ENCODE measurements around the gene CBFA2T2. TPM values are rescaled to one million over a fixed set of nuclear protein-coding genes. Genes with fewer than 3 reads are reported as not detected.
"Not testable (repeated sequence)": the region's sequence is repeated elsewhere in the genome, so short reads cannot be mapped to it uniquely, and the experiment has no call there.

The CBFA2T2 gene
- total RNA-seq, 1 experiment from 2014 or later: 7.5 TPM

GRCh38 chr20:33561053-33561452 lies 71.2 kb downstream of the CBFA2T2 start:
- H3K27me3 ChIP-seq (ENCODE audit: control insufficient read depth, insufficient read depth, low read length); H3K36me3 ChIP-seq (replicated peaks; ENCODE audit: control insufficient read depth, insufficient read depth, low read length); DNase-seq: not testable (repeated sequence)

GRCh38 chr20:33561692-33562601 lies 72.1 kb downstream of the CBFA2T2 start:
- Histone ChIP-seq H3K27me3 (ENCODE audit: control insufficient read depth, insufficient read depth, low read length) (no peaks in the 10 kb centered on the region; the same call in 1 of the 2 replicates), H3K36me3 (replicated peaks; ENCODE audit: control insufficient read depth, insufficient read depth, low read length) (no peaks in the 10 kb centered on the region), H3K4me3 (ENCODE audit: insufficient read depth, low read depth, low read length) (no peak overlapping the region)
- peak; percentile 12 for DNase-seq

More at GRCh38 chr20:33561053-33561452, 71.2 kb downstream of the CBFA2T2 start:
- not testable (repeated sequence) for H3K4me3 ChIP-seq (ENCODE audit: insufficient read depth, low read depth, low read length)

- Histone ChIP-seq H3K27me3 (ENCODE audit: control insufficient read depth, insufficient read depth, low read length) (no peaks in the 10 kb centered on the region; the same call in 1 of the 2 replicates), H3K4me3 (ENCODE audit: insufficient read depth, low read depth, low read length) (no peak overlapping the region), H3K36me3 (replicated peaks; ENCODE audit: control insufficient read depth, insufficient read depth, low read length) (no peaks in the 10 kb centered on the region)
- DNase-seq: no peak
Measured at GRCh38 chr20:33563788-33564187, 73.9 kb downstream of the CBFA2T2 start.

- Histone ChIP-seq H3K36me3 (replicated peaks; ENCODE audit: control insufficient read depth, insufficient read depth, low read length) (no peaks in the 10 kb centered on the region), H3K27me3 (ENCODE audit: control insufficient read depth, insufficient read depth, low read length) (no peaks in the 10 kb centered on the region; the same call in 1 of the 2 replicates), H3K4me3 (ENCODE audit: insufficient read depth, low read depth, low read length) (no peak overlapping the region)
- no peak for DNase-seq
Measured at GRCh38 chr20:33566781-33567603, 77.1 kb downstream of the CBFA2T2 start.

GRCh38 chr20:33567949-33568348 lies 78.1 kb downstream of the CBFA2T2 start:
- no peak for DNase-seq
- Histone ChIP-seq H3K27me3 (ENCODE audit: control insufficient read depth, insufficient read depth, low read length) (no peaks in the 10 kb centered on the region; the same call in 1 of the 2 replicates), H3K4me3 (ENCODE audit: insufficient read depth, low read depth, low read length) (no peak overlapping the region), H3K36me3 (replicated peaks; ENCODE audit: control insufficient read depth, insufficient read depth, low read length) (no peaks in the 10 kb centered on the region)

- no peaks in the 10 kb centered on the region; the same call in 1 of the 2 replicates for H3K27me3 ChIP-seq (ENCODE audit: control insufficient read depth, insufficient read depth, low read length)
- H3K36me3 ChIP-seq (replicated peaks; ENCODE audit: control insufficient read depth, insufficient read depth, low read length): no peaks in the 10 kb centered on the region
- H3K4me3 ChIP-seq (ENCODE audit: insufficient read depth, low read depth, low read length): no peak overlapping the region
- peak; percentile 76 for DNase-seq
Measured at GRCh38 chr20:33568378-33568777, 78.5 kb downstream of the CBFA2T2 start.

GRCh38 chr20:33568868-33569801 lies 79.2 kb downstream of the CBFA2T2 start:
- no peak overlapping the region for H3K4me3 ChIP-seq (ENCODE audit: insufficient read depth, low read depth, low read length)
- peak; percentile 11 for DNase-seq

GRCh38 chr20:33569802-33570391 lies 80.0 kb downstream of the CBFA2T2 start:
- no peak for DNase-seq
- Histone ChIP-seq H3K36me3 (replicated peaks; ENCODE audit: control insufficient read depth, insufficient read depth, low read length) (no peaks in the 10 kb centered on the region), H3K4me3 (ENCODE audit: insufficient read depth, low read depth, low read length) (no peak overlapping the region), H3K27me3 (ENCODE audit: control insufficient read depth, insufficient read depth, low read length) (no peaks in the 10 kb centered on the region; the same call in 1 of the 2 replicates)

More at GRCh38 chr20:33568868-33569801, 79.2 kb downstream of the CBFA2T2 start:
- H3K36me3 ChIP-seq (replicated peaks; ENCODE audit: control insufficient read depth, insufficient read depth, low read length): no peaks in the 10 kb centered on the region
- no peaks in the 10 kb centered on the region; the same call in 1 of the 2 replicates for H3K27me3 ChIP-seq (ENCODE audit: control insufficient read depth, insufficient read depth, low read length)

- Histone ChIP-seq H3K27me3 (ENCODE audit: control insufficient read depth, insufficient read depth, low read length) (no peaks in the 10 kb centered on the region; the same call in 1 of the 2 replicates), H3K4me3 (ENCODE audit: insufficient read depth, low read depth, low read length) (no peak overlapping the region), H3K36me3 (replicated peaks; ENCODE audit: control insufficient read depth, insufficient read depth, low read length) (no peaks in the 10 kb centered on the region)
- DNase-seq: no peak
Measured at GRCh38 chr20:33570743-33571142, 80.8 kb downstream of the CBFA2T2 start.

- not testable (repeated sequence) for H3K27me3 ChIP-seq (ENCODE audit: control insufficient read depth, insufficient read depth, low read length); H3K36me3 ChIP-seq (replicated peaks; ENCODE audit: control insufficient read depth, insufficient read depth, low read length); DNase-seq; H3K4me3 ChIP-seq (ENCODE audit: insufficient read depth, low read depth, low read length)
Measured at GRCh38 chr20:33573268-33573667, 83.4 kb downstream of the CBFA2T2 start.

- no peak for DNase-seq
- no peak overlapping the region for H3K4me3 ChIP-seq (ENCODE audit: insufficient read depth, low read depth, low read length)
- no peaks in the 10 kb centered on the region for H3K27me3 ChIP-seq (ENCODE audit: control insufficient read depth, insufficient read depth, low read length)
- H3K36me3 ChIP-seq (replicated peaks; ENCODE audit: control insufficient read depth, insufficient read depth, low read length): no peaks in the 10 kb centered on the region
Measured at GRCh38 chr20:33575282-33575681, 85.4 kb downstream of the CBFA2T2 start.

- DNase-seq: peak; percentile 17
- no peak overlapping the region for H3K4me3 ChIP-seq (ENCODE audit: insufficient read depth, low read depth, low read length)
Measured at GRCh38 chr20:33576432-33577125, 86.7 kb downstream of the CBFA2T2 start.

GRCh38 chr20:33578510-33578909 lies 88.6 kb downstream of the CBFA2T2 start:
- no peak overlapping the region for H3K4me3 ChIP-seq (ENCODE audit: insufficient read depth, low read depth, low read length)
- no peaks in the 10 kb centered on the region for H3K27me3 ChIP-seq (ENCODE audit: control insufficient read depth, insufficient read depth, low read length)
- H3K36me3 ChIP-seq (replicated peaks; ENCODE audit: control insufficient read depth, insufficient read depth, low read length): no peaks in the 10 kb centered on the region
- no peak for DNase-seq

More at GRCh38 chr20:33576432-33577125, 86.7 kb downstream of the CBFA2T2 start:
- H3K27me3 ChIP-seq (ENCODE audit: control insufficient read depth, insufficient read depth, low read length): no peaks in the 10 kb centered on the region
- no peaks in the 10 kb centered on the region for H3K36me3 ChIP-seq (replicated peaks; ENCODE audit: control insufficient read depth, insufficient read depth, low read length)

All from H7 (cell line).